AG04449 (cell line): ENCODE results near the gene WDR44.

Experiments
- CTCF ChIA-PET: fragments of 350-600 bp; formaldehyde crosslinking; extraction: SDS; loops from one replicate; lab custom pipeline; 2021; ENCODE audit warnings: antibody characterized with exemption; lab: Yijun Ruan, JAX
- POLR2A ChIA-PET: fragments of 400-600, 350-600 bp; formaldehyde crosslinking; extraction: SDS; loops from one replicate; lab custom pipeline; 2020; ENCODE audit warnings: antibody characterized with exemption, inconsistent platforms; lab: Yijun Ruan, JAX
- DNase-seq: peaks from one replicate; pipeline ENCODE4 v3.0.0-alpha.2; 2010; ENCODE audit warnings: low read depth, low spot score
- H3K4me3 ChIP-seq: 2 replicates; pipeline ENCODE4 v1.5.1; 2011; ENCODE audit warnings: low read depth, mild to moderate bottlenecking, control low read depth, low read length
- CTCF ChIP-seq: IDR thresholded peaks from one replicate; pipeline ENCODE4 v1.5.1; 2011; ENCODE audit warnings: mild to moderate bottlenecking, moderate library complexity, low read length, control low read depth, inconsistent platforms; ENCODE audit not compliant: insufficient read depth; ENCODE audit errors: missing control alignments

WDR44 gene

GRCh38 chrX:118355225-118355920 is 9.5 kb downstream of the WDR44 start:
- CTCF ChIA-PET = no interaction called here
- H3K4me3 ChIP-seq = no peak overlapping the region
- TF ChIP-seq CTCF = no peak
- POLR2A ChIA-PET = no interaction called here
- no peak for DNase-seq

GRCh38 chrX:118356154-118356701 is 10.3 kb downstream of the WDR44 start:
- CTCF ChIA-PET = no interaction called here
- no peak for TF ChIP-seq CTCF
- POLR2A ChIA-PET = no interaction called here
- no peak overlapping the region for H3K4me3 ChIP-seq
- DNase-seq = no peak

GRCh38 chrX:118360429-118361125 is 14.7 kb downstream of the WDR44 start:
- POLR2A ChIA-PET = no interaction called here
- DNase-seq = no peak
- H3K4me3 ChIP-seq = no peak overlapping the region
- CTCF ChIA-PET = no interaction called here
- no peak for TF ChIP-seq CTCF

GRCh38 chrX:118364261-118364660 is 18.4 kb downstream of the WDR44 start:
- no peak for DNase-seq
- no peak for TF ChIP-seq CTCF
- CTCF ChIA-PET = no interaction called here
- H3K4me3 ChIP-seq = no peak overlapping the region
- POLR2A ChIA-PET = no interaction called here

- POLR2A ChIA-PET = no interaction called here
- no peak overlapping the region for H3K4me3 ChIP-seq
- DNase-seq = no peak
- TF ChIP-seq CTCF = no peak
- CTCF ChIA-PET = no interaction called here
These were observed 21.4 kb downstream of the WDR44 start for GRCh38 chrX:118367338-118367737.

- TF ChIP-seq CTCF = no peak
- POLR2A ChIA-PET = no interaction called here
- H3K4me3 ChIP-seq = no peak overlapping the region
- no peak for DNase-seq
- CTCF ChIA-PET = no interaction called here
These were observed 22.5 kb downstream of the WDR44 start for GRCh38 chrX:118368398-118368797.
